Prostate gland (tissue), 2 donors: ENCODE data around the gene KIAA0753.

Experiments used
- POLR2A ChIP-seq: fragments of 450-650 bp; IDR thresholded peaks from one replicate; pipeline ENCODE4 v1.6.1; 2016; ENCODE audit warnings: antibody characterized with exemption, mild to moderate bottlenecking
- TF ChIP-seq, protein P1 (sequence below), 4 experiments: fragments of 200-600 bp in 2 of 4; fragments of 450-650 bp in 2 of 4; sonication (generic) in 2 of 4; IDR thresholded peaks; 1 replicate in 3 of 4; 2 replicates in 1 of 4; pipeline ENCODE4 v1.5.1; 2016 to 2019; ENCODE audit warnings: antibody characterized with exemption in 4 of 4, mild to moderate bottlenecking in 2 of 4, moderate library complexity in 2 of 4

- TF ChIP-seq, protein P1, sequence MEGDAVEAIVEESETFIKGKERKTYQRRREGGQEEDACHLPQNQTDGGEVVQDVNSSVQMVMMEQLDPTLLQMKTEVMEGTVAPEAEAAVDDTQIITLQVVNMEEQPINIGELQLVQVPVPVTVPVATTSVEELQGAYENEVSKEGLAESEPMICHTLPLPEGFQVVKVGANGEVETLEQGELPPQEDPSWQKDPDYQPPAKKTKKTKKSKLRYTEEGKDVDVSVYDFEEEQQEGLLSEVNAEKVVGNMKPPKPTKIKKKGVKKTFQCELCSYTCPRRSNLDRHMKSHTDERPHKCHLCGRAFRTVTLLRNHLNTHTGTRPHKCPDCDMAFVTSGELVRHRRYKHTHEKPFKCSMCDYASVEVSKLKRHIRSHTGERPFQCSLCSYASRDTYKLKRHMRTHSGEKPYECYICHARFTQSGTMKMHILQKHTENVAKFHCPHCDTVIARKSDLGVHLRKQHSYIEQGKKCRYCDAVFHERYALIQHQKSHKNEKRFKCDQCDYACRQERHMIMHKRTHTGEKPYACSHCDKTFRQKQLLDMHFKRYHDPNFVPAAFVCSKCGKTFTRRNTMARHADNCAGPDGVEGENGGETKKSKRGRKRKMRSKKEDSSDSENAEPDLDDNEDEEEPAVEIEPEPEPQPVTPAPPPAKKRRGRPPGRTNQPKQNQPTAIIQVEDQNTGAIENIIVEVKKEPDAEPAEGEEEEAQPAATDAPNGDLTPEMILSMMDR (IDR thresholded peaks at IDR 0.05) = no peak
- no peak for TF ChIP-seq POLR2A
Observed at GRCh38 chr17:6641247-6641863, 844 bp upstream of the KIAA0753 start.
